HG03565 (cell line): ENCODE measurements around the gene LONRF2.

ENCODE experiments used
- ATAC-seq: cut with Tn5 transposase; IDR thresholded peaks from one replicate; pipeline ENCODE4 v1.9.1; 2021; ENCODE audit warnings: mild to moderate bottlenecking, moderate library complexity; ENCODE audit not compliant: unreplicated experiment

Gene LONRF2

DNA sequence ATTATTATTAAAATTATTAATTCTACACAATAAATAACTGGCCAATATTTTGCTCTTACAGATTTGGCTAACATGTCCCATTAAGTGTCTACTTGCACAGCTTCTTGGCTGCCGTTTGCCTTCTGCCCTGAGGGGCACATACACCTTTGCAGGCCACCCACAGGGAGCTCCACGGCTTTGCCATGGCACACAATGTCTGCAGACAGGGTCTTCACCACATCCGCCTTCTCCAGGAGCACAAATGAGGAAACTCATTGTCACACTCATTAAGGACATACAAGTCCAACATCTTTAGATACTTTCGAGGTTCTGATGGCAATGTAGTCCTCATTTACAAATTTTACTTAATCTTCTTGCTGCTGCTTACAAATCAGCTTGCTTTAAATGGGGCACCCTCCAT is 45.6 kb downstream of the LONRF2 start:
- no peak for ATAC-seq

DNA sequence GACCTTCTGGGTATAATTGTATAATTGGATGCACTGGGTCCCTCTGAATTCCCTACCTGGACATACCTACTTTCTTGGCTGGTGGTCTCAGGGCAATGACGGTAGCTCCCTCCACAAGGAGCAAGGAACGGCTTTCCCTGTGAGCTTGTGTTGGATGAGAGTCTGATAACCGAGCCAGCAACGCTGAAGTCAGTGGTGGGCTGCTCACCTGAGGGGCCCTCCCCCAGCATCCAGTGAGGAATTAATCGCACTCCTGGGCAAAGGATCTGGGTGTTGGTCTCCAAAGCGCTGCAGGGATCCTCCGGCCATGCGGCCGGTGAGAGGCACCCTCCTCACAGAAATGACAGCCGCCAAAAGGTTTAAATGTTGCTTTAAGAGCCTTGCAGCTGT is 47.1 kb downstream of the LONRF2 start:
- no peak for ATAC-seq

- no peak for ATAC-seq
These were observed 47.6 kb downstream of the LONRF2 start for GRCh38 chr2:100274566-100275199.

- no peak for ATAC-seq
These were observed 48.2 kb downstream of the LONRF2 start for GRCh38 chr2:100274076-100274475.

DNA sequence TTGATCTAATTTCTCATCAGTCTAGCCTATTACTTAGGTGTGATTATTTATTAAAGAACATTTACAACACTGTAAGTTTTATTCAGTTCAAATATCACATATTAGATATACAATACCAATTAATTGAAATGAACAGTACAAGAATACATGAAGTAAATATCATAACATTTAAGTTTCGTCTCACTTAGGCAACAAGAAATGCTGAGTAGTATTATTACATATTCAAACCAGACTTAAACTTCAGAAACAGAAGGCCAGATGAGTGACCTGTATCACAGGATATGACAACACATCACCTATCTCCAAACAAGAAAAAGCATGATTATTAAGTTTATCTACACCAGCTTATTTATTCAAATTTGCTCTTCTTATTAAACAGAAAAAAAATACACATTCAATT is 48.9 kb downstream of the LONRF2 start:
- ATAC-seq: no peak

DNA sequence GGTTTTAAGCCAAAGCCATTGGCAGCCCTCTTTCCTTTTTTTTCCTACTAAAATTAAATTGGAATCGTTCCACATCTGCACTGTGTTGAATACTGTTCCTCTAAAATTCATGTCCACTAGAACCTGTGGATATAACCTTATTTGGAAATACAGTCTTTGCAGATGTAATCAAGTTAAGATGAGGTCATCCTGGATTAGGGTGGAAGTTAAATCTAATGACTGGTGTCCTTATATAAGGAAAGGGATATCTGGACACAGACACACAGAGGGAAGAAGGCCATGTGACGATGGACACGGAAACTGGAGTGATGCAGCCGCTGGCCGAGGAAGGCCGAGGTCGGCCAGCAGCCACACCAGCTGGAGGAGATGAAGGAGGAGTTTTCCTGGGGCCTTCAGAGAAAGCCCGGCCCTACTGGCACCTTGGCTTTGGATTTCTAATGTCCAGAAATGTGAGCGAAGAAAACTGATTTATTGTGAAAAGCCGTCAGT is 49.4 kb downstream of the LONRF2 start:
- ATAC-seq: no peak

DNA sequence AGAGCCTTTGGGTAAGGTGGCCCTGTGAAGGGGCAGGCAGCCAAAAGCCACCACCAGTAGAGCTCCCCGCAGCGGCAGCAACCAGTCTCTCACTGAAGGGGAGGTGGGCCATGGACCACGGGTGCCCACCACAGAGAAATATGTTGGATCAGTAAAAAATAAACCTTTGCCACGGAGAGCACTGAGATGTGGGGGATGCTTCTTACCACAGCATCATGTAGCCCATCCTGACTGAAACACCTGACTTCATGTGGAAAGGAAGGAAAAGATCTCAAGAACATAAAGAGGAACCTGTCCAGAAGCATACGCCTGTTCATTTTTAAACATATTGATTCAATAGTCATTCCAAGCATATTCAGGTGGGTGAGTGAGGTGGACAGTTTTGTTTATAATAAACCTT is 51.1 kb downstream of the LONRF2 start:
- no peak for ATAC-seq

DNA sequence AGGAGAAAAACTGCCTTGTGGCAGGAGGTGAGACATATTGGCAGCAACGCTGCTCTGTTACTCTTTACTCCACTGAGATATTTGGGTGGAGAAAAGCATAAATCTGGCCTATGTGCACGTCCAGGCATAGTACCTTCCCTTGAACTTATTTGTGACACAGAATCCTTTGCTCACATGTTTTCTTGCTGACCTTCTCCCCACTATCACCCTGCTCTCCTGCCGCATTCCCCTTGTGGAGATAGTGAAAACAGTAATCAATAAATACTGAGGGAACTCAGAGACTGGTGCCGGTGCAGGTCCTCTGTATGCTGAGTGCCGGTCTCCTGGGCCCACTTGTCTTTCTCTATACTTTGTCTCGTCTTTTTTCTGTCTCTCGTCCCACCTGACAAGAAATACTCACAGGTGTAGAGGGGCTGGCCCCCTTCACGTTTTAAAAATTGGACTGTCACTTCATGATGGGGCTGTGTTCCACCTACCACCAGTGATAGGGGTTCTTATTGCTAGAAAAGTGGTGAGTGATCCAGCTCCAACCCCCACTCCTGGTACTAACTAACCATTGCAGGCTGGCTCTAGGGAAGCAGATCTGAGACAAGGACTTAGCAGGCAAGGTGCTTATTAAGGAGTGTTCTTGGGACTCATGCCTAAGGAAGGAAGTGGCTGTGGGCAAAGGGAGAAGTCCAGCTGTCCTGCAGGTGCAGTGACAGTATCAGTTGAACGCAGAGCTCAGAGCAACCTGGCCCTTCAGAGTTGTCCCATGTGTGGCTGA is 51.7 kb downstream of the LONRF2 start:
- ATAC-seq: no peak

DNA sequence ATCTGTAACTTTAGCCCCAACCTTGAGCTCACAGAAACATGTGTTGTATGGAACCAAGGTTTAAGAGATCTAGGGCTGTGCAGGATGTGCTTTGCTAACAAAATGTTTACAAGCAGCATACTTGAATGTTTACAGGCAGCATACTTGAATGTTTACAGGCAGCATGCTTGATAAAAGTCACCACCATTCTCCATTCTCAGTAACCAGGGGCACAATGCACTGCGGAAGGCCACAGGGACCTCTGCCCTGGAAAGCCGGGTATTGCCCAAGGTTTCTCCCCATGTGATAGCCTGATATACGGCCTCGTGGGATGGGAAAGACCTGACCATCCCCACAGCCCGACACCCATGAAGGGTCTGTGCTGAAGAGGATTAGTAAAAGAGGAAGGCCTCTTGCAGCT is 52.4 kb downstream of the LONRF2 start:
- no peak for ATAC-seq

DNA sequence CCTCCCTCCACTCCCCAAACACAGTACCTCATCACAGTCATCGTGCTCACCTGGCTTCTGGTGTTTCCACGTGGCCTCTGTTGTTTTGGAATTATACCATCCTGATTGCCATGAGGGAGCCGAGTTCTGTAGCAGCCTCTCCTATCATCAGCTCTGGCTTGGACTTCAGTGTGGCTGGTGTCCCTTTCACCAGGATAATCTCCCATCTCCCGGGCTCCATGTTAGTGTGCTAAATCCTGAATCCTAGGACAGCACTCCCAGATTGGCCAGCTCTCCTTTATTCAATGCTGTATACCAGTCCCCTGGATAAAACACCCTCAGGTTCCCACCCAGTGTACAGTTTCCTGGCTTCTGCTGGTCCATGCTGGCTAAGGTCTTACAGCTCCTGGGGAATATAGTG is 53.3 kb downstream of the LONRF2 start:
- no peak for ATAC-seq

GRCh38 chr2:100267751-100268150 is 54.5 kb downstream of the LONRF2 start:
- no peak for ATAC-seq

DNA sequence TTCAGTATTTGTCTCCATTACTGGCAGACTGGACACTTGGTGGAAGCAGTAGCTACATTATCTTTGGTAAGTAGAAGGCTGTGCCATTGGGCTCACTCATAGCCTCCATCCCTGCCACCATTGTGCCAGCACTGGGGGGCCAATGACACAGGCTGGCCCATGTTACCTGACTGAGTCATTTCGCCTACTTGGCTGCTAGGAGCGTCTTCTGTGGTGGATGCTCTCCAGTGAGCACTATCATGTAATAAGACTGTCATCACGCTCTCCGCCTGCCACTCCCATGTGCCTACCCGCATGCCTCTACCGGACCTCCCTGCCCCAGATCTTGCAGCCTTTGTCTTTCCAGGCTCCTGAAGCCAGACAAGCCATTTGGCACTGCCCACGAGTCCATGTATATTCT is 56.2 kb downstream of the LONRF2 start:
- ATAC-seq: no peak

DNA sequence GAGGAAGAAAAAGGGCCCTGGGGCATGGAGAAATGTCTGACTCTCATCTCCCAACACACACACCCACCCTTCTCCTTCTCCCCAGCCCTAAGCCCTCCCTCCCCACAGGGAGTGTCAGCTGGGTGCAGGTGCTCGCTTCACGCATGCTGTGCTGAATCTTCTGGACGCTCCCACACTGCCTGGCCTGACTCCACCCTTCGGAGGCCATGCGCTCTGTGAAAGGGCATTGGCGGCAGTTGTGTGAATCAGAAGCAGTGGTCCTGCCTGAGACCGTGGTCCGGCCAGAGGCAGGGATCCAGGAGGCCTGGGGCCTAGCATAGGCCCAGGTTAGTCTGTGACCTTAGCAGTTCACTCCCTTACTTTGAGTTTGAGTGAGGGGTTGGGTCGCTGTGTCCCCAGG is 57.1 kb downstream of the LONRF2 start:
- no peak for ATAC-seq

GRCh38 chr2:100264651-100265050 is 57.6 kb downstream of the LONRF2 start:
- no peak for ATAC-seq

DNA sequence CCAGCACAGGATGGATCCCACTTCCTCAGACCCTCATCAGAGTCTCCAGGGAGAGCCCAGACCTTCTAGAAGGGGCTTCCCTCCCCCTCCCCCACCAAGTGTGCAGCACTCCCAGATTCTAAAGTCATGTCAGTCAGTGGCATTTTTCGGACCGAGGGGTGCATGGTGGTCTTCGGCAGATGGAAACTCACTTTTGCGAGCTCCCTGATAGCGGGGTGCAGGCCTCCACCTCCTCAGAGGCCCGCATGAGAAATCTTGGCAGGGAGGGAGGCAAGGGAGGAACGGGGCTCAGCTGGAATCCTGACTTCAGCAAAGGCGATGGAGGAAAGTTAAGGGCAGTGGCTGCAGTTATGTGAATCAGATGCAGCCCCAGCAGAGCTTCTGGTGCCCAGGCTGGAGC is 58.2 kb downstream of the LONRF2 start:
- ATAC-seq: no peak

- ATAC-seq: no peak
These were observed 59.6 kb downstream of the LONRF2 start for GRCh38 chr2:100262555-100263320.

- ATAC-seq: no peak
These were observed 60.3 kb downstream of the LONRF2 start for GRCh38 chr2:100262046-100262445.

- ATAC-seq: no peak
These were observed 61.3 kb downstream of the LONRF2 start for GRCh38 chr2:100260712-100261620.

GRCh38 chr2:100259106-100259505 is 63.2 kb downstream of the LONRF2 start:
- no peak for ATAC-seq

DNA sequence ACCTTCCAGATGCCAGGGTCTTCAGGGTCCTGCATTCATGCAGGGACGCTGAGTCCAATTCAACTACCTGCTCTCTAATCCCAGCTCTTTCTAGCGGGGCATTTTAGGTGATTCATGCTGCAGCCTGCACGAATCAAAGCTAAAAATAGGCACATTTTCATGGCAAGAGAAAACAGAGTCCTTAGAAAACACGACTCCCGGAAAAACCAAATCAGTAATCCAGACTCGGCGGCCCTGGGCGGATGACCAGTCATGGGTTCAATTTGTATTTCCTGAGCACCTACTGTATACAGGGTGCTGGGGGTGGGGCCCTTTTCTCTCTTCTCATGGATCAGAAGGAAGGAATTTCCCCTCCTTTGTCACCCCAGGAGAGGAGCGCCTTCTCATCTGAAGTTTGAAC is 64.4 kb downstream of the LONRF2 start:
- no peak for ATAC-seq

- no peak for ATAC-seq
These were observed 65.5 kb downstream of the LONRF2 start for GRCh38 chr2:100256849-100257248.
